HL-60 (cell line): ENCODE data around the gene NUDCD3.

Source experiments
- CTCF ChIP-seq: IDR thresholded peaks from one replicate; pipeline ENCODE4 v1.5.1; 2011; ENCODE audit warnings: low read length, control low read depth, inconsistent platforms; ENCODE audit not compliant: insufficient read depth
- POLR2AphosphoS5 ChIP-seq: IDR thresholded peaks from 2 replicates; pipeline ENCODE4 v1.6.1; 2012; ENCODE audit warnings: low read depth

- TF ChIP-seq CTCF (no peak), POLR2AphosphoS5 (no peak)
Measured at GRCh38 chr7:44375236-44375699, 115.2 kb downstream of the NUDCD3 start.
